Measurements from ENCODE around the gene PIP5K1B.

PIP5K1B gene

GRCh38 chr9:68870086-68870485 is 165.0 kb downstream of the PIP5K1B start:
- no peak for DNase-seq

GRCh38 chr9:68871236-68871635 is 166.2 kb downstream of the PIP5K1B start:
- no peak for DNase-seq

DNA sequence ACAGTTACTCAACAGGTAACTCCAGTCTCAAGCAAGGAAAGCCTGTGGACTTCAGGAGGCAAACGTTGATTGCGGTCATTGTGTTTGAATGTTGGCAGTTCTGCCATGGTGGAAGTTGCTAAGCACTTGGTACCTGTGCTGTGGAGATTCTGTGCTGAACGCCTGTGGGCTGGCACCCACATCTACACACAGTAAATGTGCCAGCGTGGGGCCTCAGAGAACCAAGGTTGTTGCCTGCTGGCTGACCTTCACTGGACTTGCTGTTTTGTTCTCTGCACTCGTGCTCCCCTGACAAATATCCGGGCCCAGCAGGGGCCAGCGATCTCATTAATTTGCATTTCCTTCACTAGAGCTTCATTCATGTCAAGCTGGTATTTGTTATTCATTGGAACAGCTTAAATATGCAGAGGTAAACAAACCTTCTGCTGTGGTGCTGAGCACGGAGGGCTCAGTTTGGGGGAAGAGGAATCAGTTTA is 167.0 kb downstream of the PIP5K1B start:
- no peak for DNase-seq

- no peak for DNase-seq
These were observed 168.1 kb downstream of the PIP5K1B start for GRCh38 chr9:68873179-68873578.

DNA sequence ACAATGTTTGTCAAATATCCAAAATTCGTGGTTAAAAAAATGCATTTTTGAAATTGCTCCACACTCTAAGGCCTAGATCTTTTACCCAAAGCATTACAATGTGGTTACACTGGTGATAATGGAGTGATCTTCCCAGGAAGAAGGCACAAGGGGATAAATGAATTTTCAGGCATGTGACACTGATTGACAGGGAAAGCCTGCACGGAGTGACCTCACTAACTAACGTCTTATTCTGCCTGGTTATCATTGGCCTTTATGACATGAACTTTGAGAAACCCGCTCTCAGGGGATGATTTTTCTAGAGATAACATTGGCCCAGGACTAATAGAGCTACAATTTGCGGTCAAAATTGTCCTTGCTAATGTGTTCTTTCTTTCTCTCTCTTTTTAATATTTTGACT is 171.2 kb downstream of the PIP5K1B start:
- no peak for DNase-seq

GRCh38 chr9:68876681-68877080 is 171.6 kb downstream of the PIP5K1B start:
- DNase-seq = no peak

- no peak for DNase-seq
These were observed 172.2 kb downstream of the PIP5K1B start for GRCh38 chr9:68877219-68877618.

DNA sequence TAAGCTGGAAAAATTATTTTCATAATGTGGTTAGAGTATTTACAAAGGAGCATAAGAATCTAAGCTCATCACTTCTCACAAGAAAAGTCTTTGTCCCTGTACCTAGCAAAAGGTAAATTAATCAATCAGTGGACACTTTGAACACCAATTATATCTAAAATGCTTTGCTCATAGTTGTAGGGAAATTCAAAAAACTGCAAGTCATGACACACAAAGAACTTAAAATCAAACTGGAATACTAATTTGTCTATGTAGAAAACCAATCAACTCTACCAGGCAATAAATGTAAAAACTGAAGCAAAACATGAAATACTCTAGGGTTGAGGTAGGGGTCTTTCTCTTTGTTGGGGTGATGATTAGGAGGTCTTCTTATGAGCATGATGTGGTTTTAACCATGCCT is 173.4 kb downstream of the PIP5K1B start:
- DNase-seq = no peak

GRCh38 chr9:68883224-68883623 is 178.2 kb downstream of the PIP5K1B start:
- no peak for DNase-seq

- no peak for DNase-seq
These were observed 182.2 kb downstream of the PIP5K1B start for GRCh38 chr9:68887232-68887631.

- no peak for DNase-seq
These were observed 189.5 kb downstream of the PIP5K1B start for GRCh38 chr9:68894502-68894901.

- no peak for DNase-seq
These were observed 190.9 kb downstream of the PIP5K1B start for GRCh38 chr9:68895741-68896478.

- no peak for DNase-seq
These were observed 191.4 kb downstream of the PIP5K1B start for GRCh38 chr9:68896486-68896885.

DNA sequence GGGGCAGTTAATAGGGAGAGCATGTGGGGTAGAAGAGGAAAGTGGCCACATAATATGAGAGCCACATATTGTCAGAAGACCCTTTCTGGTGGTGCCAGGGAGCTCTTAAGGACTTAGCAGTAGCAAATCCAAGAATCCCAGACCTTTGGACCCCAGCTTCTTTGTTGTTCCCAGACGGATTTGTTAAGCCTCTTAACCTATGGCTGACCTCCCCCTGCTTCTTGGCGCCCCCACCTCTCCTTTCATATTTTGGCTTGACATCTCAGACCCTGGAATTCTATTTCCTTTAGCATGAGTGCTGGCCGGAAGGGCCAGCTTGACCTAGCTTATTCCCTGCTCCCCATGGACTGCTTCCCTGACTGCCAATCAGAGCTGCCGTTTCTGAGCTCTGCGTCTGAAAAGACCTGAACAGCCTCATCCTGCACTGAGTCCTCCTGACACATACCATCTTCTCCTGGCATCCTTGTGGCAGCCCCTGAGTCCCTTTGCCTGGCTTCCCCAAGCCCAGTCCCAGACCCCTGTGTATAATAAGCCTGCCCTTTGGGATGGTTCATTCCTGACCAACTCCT is 192.6 kb downstream of the PIP5K1B start:
- no peak for DNase-seq

- DNase-seq = no peak
These were observed 193.9 kb downstream of the PIP5K1B start for GRCh38 chr9:68898781-68899439.

DNA sequence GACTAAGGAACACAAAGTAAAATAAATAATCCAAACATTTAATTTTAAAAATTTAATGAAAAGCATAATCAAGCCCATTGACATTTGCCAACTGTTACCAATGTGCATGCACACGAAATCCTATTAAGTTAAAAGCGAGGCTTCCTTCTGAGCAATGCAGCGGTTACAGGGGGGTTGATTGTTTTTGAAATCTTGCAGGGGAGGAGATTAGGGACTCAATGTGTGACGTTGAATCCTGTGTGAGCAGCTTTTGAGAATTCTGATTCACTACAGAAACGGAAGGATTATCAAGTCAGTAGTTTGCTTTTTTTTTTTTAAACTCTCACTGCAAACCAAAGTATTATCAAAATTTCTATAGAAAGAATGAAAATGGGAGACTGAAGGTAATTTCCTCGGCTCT is 199.4 kb downstream of the PIP5K1B start:
- DNase-seq = no peak

DNA sequence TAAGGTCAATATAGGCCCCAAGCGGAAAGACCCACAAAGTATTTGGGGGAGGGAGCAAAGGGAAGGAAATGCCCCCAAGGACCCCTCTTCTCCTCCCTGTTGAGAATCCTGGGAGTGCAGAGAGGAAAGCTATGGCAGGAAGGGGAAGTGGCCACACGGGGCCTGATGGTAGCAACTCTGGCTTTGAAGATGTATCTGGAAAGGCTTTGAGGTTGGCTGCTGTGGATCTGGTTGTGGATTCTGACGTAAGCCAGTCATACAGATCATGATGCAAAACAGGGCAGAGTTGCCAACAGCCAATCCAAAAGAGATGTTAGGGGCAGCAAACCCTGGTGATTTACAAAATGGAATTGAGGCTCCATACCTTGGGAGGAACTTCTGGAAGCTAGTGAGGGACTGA is 200.1 kb downstream of the PIP5K1B start:
- DNase-seq = no peak

GRCh38 chr9:68907910-68908309 is 202.9 kb downstream of the PIP5K1B start:
- no peak for DNase-seq

GRCh38 chr9:68912561-68912960 is 207.5 kb downstream of the PIP5K1B start:
- no peak for DNase-seq

DNA sequence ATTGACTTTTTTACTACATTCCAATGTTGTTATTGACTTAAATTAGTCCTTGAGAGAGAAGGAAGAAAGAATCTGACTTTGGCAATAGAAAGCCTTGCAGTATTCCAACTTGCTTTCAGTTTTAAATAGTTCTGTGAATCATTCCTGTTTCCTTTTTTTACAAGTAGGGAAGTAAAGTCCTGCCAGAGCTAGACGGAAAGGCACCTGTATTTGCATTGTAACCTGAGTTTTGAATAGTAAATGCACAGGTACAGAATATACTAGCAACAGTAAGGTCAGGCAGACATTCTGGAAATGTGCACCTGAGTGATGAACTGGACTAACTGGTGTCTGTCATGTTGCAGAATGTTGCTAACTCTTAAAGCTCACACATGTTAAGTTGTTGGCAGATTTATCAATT is 208.0 kb downstream of the PIP5K1B start:
- DNase-seq = no peak

DNA sequence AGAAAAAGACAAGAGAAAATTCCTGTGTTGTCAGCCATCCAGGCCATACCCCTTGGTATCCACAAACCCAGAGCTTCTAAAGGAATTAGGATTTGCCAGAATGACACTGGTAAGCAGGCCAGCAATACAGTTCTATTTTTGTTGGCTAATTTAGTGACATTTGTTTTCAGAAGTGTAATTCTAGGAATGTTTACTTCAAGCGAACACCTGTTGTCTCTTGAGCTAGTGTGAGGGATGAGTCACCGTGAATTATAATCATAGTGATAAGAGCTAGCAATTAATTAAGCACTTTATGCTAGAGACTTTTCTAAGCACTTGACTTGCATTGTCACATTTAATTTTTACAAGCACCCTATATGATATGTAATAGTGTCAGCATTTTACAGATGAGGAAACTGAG is 209.7 kb downstream of the PIP5K1B start:
- no peak for DNase-seq

- no peak for DNase-seq
These were observed 214.6 kb downstream of the PIP5K1B start for GRCh38 chr9:68919661-68920060.

DNA sequence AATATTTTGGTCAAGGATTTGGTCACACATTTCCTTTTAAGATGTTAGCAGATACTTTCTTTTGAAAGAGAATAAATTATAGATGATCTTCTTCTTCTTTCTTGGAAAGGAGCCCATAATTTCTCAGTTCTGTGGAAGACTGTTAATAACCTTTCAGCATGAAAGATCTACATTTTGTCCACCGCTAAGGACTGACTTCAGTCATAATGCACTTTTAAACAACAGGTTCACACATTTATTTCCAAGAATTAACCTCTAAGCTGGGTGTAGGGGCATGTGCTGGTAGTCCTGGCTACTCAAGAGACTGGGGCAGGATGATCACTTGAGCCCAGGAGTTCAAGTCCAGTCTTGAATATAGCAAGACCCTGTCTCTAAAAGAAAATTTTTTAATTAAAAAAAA is 215.9 kb downstream of the PIP5K1B start:
- no peak for DNase-seq

- DNase-seq = no peak
These were observed 218.4 kb downstream of the PIP5K1B start for GRCh38 chr9:68923480-68923879.

All from fibroblast of upper back skin (primary cell).